Keratinocyte (primary cell): ENCODE results near the gene RAB3GAP2. TPM values are rescaled to one million over a fixed set of nuclear protein-coding genes. Genes with fewer than 3 reads are reported as not detected.
"Not testable (repeated sequence)": the region's sequence is repeated elsewhere in the genome, so short reads cannot be mapped to it uniquely, and the experiment has no call there.

Source experiments
- DNase-seq: peaks from one replicate; pipeline ENCODE4 v3.0.0-alpha.2; 2011; ENCODE audit warnings: low read depth, missing footprints, low spot score
- FAIRE-seq: peaks from 2 replicates; lab custom pipeline; 2011; peaks lifted over from hg19 to GRCh38; lab: Jason Lieb, UNC
- H2AFZ ChIP-seq: 2 replicates; pipeline ENCODE4 v1.6.0; 2012; ENCODE audit warnings: low read length, control low read depth, inconsistent platforms; ENCODE audit not compliant: control insufficient read depth
- H3K27ac ChIP-seq: 2 replicates; pipeline ENCODE4 v1.5.1; 2011; ENCODE audit warnings: low read length; ENCODE audit not compliant: control insufficient read depth, insufficient read depth
- H3K27me3 ChIP-seq: 3 replicates; pipeline ENCODE4 v1.6.0; 2011; ENCODE audit warnings: low read length; ENCODE audit not compliant: control insufficient read depth, insufficient read depth; ENCODE audit errors: extremely low read depth
- H3K36me3 ChIP-seq, 2 experiments: 2 replicates in 1 of 2; 3 replicates in 1 of 2; pipeline ENCODE4 v1.5.1; 2011; ENCODE audit warnings: low read length in 2 of 2, mild to moderate bottlenecking in 1 of 2; ENCODE audit not compliant: control insufficient read depth in 2 of 2, insufficient read depth in 2 of 2; ENCODE audit errors: extremely low read depth in 1 of 2
- H3K4me1 ChIP-seq: 3 replicates; pipeline ENCODE4 v1.5.1; 2011; ENCODE audit warnings: low read length; ENCODE audit not compliant: control insufficient read depth, insufficient read depth; ENCODE audit errors: extremely low read depth
- H3K4me2 ChIP-seq: 3 replicates; pipeline ENCODE4 v1.6.0; 2011; ENCODE audit warnings: low read depth, low read length; ENCODE audit not compliant: control insufficient read depth, insufficient read depth; ENCODE audit errors: extremely low read depth
- H3K4me3 ChIP-seq, 3 experiments: fragments of 200-600 bp in 1 of 3; sonication (generic) in 1 of 3; 2 replicates in 2 of 3; 3 replicates in 1 of 3; pipeline ENCODE4 v1.5.1; 2011 to 2016; ENCODE audit warnings: low read length in 3 of 3, mild to moderate bottlenecking in 3 of 3, control low read depth in 2 of 3, inconsistent platforms in 1 of 3, low read depth in 1 of 3, mixed read lengths in 1 of 3, mixed run types in 1 of 3, moderate library complexity in 1 of 3; ENCODE audit not compliant: control insufficient read depth in 2 of 3, insufficient read depth in 2 of 3; ENCODE audit errors: extremely low read depth in 1 of 3
- H3K79me2 ChIP-seq: 2 replicates; pipeline ENCODE4 v1.6.0; 2012; ENCODE audit warnings: low read length; ENCODE audit not compliant: control insufficient read depth, insufficient read depth
- H3K9ac ChIP-seq: 3 replicates; pipeline ENCODE4 v1.6.0; 2011; ENCODE audit warnings: low read length; ENCODE audit not compliant: control insufficient read depth, insufficient read depth; ENCODE audit errors: extremely low read depth
- H3K9me1 ChIP-seq: 3 replicates; pipeline ENCODE4 v1.6.0; 2011; ENCODE audit warnings: low read length; ENCODE audit not compliant: control insufficient read depth, insufficient read depth; ENCODE audit errors: extremely low read depth
- H3K9me3 ChIP-seq: 2 replicates; pipeline ENCODE4 v1.5.1; 2012; ENCODE audit warnings: low read depth, low read length; ENCODE audit not compliant: control insufficient read depth
- H4K20me1 ChIP-seq: 3 replicates; pipeline ENCODE4 v1.6.0; 2011; ENCODE audit warnings: low read length; ENCODE audit not compliant: control insufficient read depth, insufficient read depth; ENCODE audit errors: extremely low read depth
- CTCF ChIP-seq, 3 experiments: IDR thresholded peaks in 1 of 3; conservative IDR thresholded peaks in 1 of 3; optimal IDR thresholded peaks in 1 of 3; 2 replicates in 2 of 3; 3 replicates in 1 of 3; pipeline versions ENCODE3 to v1.5.1; 2011; ENCODE audit warnings: low read length in 3 of 3, mild to moderate bottlenecking in 3 of 3, moderate library complexity in 2 of 3, control low read depth in 1 of 3, inconsistent platforms in 1 of 3; ENCODE audit not compliant: insufficient read depth in 2 of 3; ENCODE audit errors: extremely low read depth in 1 of 3
- EZH2 ChIP-seq: IDR thresholded peaks from one replicate; pipeline ENCODE4 v1.6.1; 2012; ENCODE audit warnings: inconsistent platforms, mild to moderate bottlenecking, low read length, moderate library complexity
- dilution Hi-C: fragments of 300-500 bp; cut with MboI; formaldehyde crosslinking; loops from one replicate; pipeline ENCODE4 v1.7.0; 2020; ENCODE audit warnings: low sequenced_read_pairs; ENCODE audit not compliant: extremely low pct_ligation_motif_present
- polyA plus RNA-seq, 5 experiments: library from polyadenylated mRNA; depleted of rRNA in 3 of 5; stranded (reverse) in 3 of 5; stranded (forward) in 1 of 5; unstranded in 1 of 5; fragments of >200 nt; gene quantifications; 1 replicate in 1 of 5; 2 replicates in 3 of 5; 3 replicates in 1 of 5; pipeline versions ENCODE4 v1.2.1 to v1.2.3, GENCODE V29; 2011 to 2012; ENCODE audit warnings: missing spikeins in 2 of 5, low read depth in 1 of 5, low replicate concordance in 1 of 5

Gene RAB3GAP2
- polyA plus RNA-seq, 1 donor (not counting 4 experiments of a cell fraction or from before 2014, with no cell fraction given): 44.4 TPM

- H3K4me1 ChIP-seq: no peaks in the 10 kb centered on the region
- no peak overlapping the region for H3K4me3 ChIP-seq
- H3K4me2 ChIP-seq: no peak overlapping the region
- H3K79me2 ChIP-seq: peaks cover 20% of the 10 kb centered on the region
- H3K36me3 ChIP-seq: peaks cover 4% of the 10 kb centered on the region in 2 experiments
- DNase-seq: no peak
- no peak for FAIRE-seq
- no peak overlapping the region for H3K27ac ChIP-seq
- dilution Hi-C loops: no loop called here
- H3K9me1 ChIP-seq: no peaks in the 10 kb centered on the region
- H3K9ac ChIP-seq: no peak overlapping the region
- H3K9me3 ChIP-seq: no peaks in the 10 kb centered on the region
- no peaks in the 10 kb centered on the region for H4K20me1 ChIP-seq
- no peaks in the 10 kb centered on the region for H3K27me3 ChIP-seq
- no peak overlapping the region for H2AFZ ChIP-seq
- TF ChIP-seq CTCF (optimal IDR thresholded peaks at IDR 0.05 in 1 of 3, IDR thresholded peaks at IDR 0.05 in 1 of 3, conservative IDR thresholded peaks at IDR 0.05 in 1 of 3; ENCODE audit: extremely low read depth in 1 of 3, insufficient read depth in 2 of 3, low read length in 3 of 3): no peak
- no peak for TF ChIP-seq EZH2
Observed at GRCh38 chr1:220213382-220213983, 58.8 kb downstream of the RAB3GAP2 start.

- no peaks in the 10 kb centered on the region for H3K79me2 ChIP-seq
- peaks cover 8 to 13% of the 10 kb centered on the region in 2 experiments for H3K36me3 ChIP-seq
- TF ChIP-seq CTCF (optimal IDR thresholded peaks at IDR 0.05 in 1 of 3, IDR thresholded peaks at IDR 0.05 in 1 of 3, conservative IDR thresholded peaks at IDR 0.05 in 1 of 3; ENCODE audit: extremely low read depth in 1 of 3, insufficient read depth in 2 of 3, low read length in 3 of 3): no peak
- TF ChIP-seq EZH2: no peak
- DNase-seq (no peak), FAIRE-seq (no peak)
- no peak overlapping the region for H3K4me3 ChIP-seq
- H4K20me1 ChIP-seq: no peaks in the 10 kb centered on the region
- no peak overlapping the region for H2AFZ ChIP-seq
- H3K9me3 ChIP-seq: no peaks in the 10 kb centered on the region
- no peak overlapping the region for H3K9ac ChIP-seq
- H3K27me3 ChIP-seq: no peaks in the 10 kb centered on the region
- H3K9me1 ChIP-seq: no peaks in the 10 kb centered on the region
- H3K27ac ChIP-seq: no peak overlapping the region
- H3K4me2 ChIP-seq: no peak overlapping the region
- dilution Hi-C loops: no loop called here
- H3K4me1 ChIP-seq: no peaks in the 10 kb centered on the region
Observed at GRCh38 chr1:220207411-220207810, 64.8 kb downstream of the RAB3GAP2 start.

- H3K9me1 ChIP-seq, H3K4me1 ChIP-seq, H3K79me2 ChIP-seq, H3K9ac ChIP-seq, H4K20me1 ChIP-seq, H3K27me3 ChIP-seq, H3K4me3 ChIP-seq, H3K4me2 ChIP-seq, H3K27ac ChIP-seq, H2AFZ ChIP-seq, H3K9me3 ChIP-seq, FAIRE-seq, DNase-seq, dilution Hi-C loops: not testable (repeated sequence)
- H3K36me3 ChIP-seq: peaks cover 9 to 20% of the 10 kb centered on the region in 2 experiments
Observed at GRCh38 chr1:220204758-220205157, 67.5 kb downstream of the RAB3GAP2 start.
